ENCODE results near the gene PLB1. TPM values are rescaled to one million over a fixed set of nuclear protein-coding genes. Genes with fewer than 3 reads are reported as not detected.

The PLB1 gene
- total RNA-seq, 2 experiments from 2014 or later = 0.25 to 0.50 TPM

DNA sequence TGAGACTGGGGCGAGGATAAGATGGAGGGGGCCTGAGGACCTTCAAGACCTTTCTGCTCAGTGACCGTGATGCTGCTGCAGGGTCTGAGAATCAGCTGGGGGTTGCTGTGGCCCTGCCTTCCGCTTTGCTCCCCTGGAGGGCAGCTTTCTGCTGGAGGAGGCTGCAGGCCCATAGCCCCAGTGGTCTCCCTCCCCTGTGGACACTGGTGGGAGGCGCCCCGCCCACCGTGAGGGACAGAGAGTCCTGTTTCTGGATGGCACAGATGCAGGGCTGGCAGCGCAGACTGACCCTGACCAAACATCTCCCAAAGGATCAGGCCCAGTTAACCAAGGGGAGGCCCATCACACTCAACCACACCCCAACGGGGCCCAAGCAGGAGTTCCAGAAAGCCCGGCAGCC, 42.8 kb downstream of the PLB1 start:
- TF ChIP-seq, protein P1, sequence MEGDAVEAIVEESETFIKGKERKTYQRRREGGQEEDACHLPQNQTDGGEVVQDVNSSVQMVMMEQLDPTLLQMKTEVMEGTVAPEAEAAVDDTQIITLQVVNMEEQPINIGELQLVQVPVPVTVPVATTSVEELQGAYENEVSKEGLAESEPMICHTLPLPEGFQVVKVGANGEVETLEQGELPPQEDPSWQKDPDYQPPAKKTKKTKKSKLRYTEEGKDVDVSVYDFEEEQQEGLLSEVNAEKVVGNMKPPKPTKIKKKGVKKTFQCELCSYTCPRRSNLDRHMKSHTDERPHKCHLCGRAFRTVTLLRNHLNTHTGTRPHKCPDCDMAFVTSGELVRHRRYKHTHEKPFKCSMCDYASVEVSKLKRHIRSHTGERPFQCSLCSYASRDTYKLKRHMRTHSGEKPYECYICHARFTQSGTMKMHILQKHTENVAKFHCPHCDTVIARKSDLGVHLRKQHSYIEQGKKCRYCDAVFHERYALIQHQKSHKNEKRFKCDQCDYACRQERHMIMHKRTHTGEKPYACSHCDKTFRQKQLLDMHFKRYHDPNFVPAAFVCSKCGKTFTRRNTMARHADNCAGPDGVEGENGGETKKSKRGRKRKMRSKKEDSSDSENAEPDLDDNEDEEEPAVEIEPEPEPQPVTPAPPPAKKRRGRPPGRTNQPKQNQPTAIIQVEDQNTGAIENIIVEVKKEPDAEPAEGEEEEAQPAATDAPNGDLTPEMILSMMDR (IDR thresholded peaks at IDR 0.05) = no peak
- intact Hi-C loops (cut with micrococcal nuclease) = no loop called here
- no peak for DNase-seq
- ATAC-seq = no peak
- Mint-ChIP-seq H3K4me1 (ENCODE audit: low read depth) (no peaks in the 10 kb centered on the region), H3K36me3 (ENCODE audit: low read depth) (no peaks in the 10 kb centered on the region), H3K9me3 (no peaks in the 10 kb centered on the region), H3K27me3 (peaks cover 1% of the 10 kb centered on the region), H3K27ac (no peak overlapping the region), H3K4me3 (no peak overlapping the region)
- ChIA-PET POLR2A (no interaction called here), CTCF (no interaction called here)

DNA sequence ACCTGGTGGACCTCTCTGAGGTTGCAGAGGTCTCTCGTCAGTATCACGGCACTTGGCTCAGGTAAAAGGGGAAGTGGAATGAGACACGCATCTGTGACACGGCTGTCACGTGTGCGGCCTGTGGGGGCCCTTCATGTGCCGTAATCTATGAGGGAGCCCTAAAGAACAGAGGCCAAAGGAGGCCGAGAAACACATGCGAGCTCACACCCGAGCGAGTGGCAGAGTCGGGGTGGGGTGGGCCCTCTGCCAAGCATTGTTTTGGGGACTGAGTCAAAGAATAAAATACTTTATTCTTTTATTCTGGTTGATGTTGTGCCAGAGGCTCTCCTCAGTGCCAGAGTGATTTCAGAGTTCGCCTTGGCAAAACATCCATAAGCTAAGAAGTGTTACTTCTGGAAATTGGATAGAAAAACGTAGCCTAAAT, 43.3 kb downstream of the PLB1 start:
- H3K4me3 Mint-ChIP-seq = no peak overlapping the region
- H3K36me3 Mint-ChIP-seq (ENCODE audit: low read depth) = no peaks in the 10 kb centered on the region
- ChIA-PET POLR2A (no interaction called here), CTCF (no interaction called here)
- intact Hi-C loops (cut with micrococcal nuclease) = no loop called here
- TF ChIP-seq, protein P1 (IDR thresholded peaks at IDR 0.05) = no peak
- H3K27ac Mint-ChIP-seq = no peak overlapping the region
- H3K9me3 Mint-ChIP-seq = no peaks in the 10 kb centered on the region
- H3K27me3 Mint-ChIP-seq = peaks cover 1% of the 10 kb centered on the region
- ATAC-seq (no peak), DNase-seq (no peak)
- no peaks in the 10 kb centered on the region for H3K4me1 Mint-ChIP-seq (ENCODE audit: low read depth)

DNA sequence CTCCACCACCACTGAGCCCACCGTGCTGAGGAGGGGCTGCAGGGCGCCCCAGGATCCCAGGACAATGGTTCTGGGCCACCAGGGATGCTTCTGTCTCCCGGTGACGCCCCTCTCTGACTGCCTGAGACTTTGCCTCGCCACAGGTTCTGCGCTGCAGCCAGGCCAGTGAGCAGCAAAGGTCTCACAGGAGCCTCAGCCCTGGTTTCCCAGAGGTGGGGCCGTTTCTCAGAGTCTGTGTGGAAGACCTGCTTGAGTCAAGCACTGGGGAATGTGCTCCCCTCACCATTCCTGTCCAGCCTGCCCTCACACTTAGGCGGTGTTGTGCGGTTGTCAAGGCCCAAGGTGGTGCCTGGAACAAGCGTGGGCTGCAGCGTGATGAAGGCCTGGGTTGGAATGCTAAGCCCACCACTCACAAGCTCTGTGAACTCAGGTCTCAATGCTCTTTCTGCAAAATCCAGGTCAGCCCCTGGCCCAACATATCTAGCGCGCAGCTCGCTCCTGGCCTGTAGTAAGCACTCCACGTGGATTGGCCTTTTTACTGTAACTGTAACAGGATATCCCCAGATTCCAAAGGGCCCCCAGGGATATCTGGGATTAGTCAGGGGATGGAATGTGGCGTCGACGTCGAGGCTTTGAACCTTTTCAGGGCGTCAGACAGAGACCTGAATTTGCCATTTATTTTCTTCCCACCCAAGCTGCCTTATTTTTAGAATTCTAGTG, 47.6 kb downstream of the PLB1 start:
- peaks cover 27% of the 10 kb centered on the region for H3K4me1 Mint-ChIP-seq (ENCODE audit: low read depth)

DNA sequence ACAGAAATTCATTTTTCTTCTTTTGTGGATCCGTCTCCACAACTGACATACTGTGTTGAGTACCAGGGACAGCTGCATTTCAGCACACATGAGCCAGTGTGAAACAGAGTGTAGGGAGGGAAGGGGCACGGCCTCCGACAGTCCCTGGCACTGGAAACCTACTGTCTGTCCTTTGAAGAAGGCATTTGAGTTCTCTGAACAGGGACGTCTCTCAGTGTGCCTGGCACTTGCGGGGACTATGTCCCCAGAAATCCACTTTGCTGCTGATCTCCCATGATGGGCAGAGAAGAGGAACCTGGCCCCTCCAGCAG, 48.1 kb downstream of the PLB1 start:
- H3K27me3 Mint-ChIP-seq = no peaks in the 10 kb centered on the region
- DNase-seq (no peak), ATAC-seq (no peak)
- intact Hi-C loops (cut with micrococcal nuclease) = no loop called here
- no peaks in the 10 kb centered on the region for H3K36me3 Mint-ChIP-seq (ENCODE audit: low read depth)
- peak overlapping the region; percentile 76 for H3K27ac Mint-ChIP-seq
- H3K4me3 Mint-ChIP-seq = no peak overlapping the region
- peaks cover 27% of the 10 kb centered on the region for H3K4me1 Mint-ChIP-seq (ENCODE audit: low read depth)
- POLR2A ChIA-PET = no interaction called here
- no peaks in the 10 kb centered on the region for H3K9me3 Mint-ChIP-seq
- TF ChIP-seq, protein P1 (IDR thresholded peaks at IDR 0.05) = no peak
- CTCF ChIA-PET = no interaction called here

More for the DNA sequence above, 47.6 kb downstream of the PLB1 start:
- Mint-ChIP-seq H3K9me3 (no peaks in the 10 kb centered on the region), H3K27ac (no peak overlapping the region), H3K27me3 (no peaks in the 10 kb centered on the region), H3K4me3 (no peak overlapping the region), H3K36me3 (ENCODE audit: low read depth) (no peaks in the 10 kb centered on the region)
- ATAC-seq = no peak
- POLR2A ChIA-PET = no interaction called here
- TF ChIP-seq, protein P1 (IDR thresholded peaks at IDR 0.05) = no peak
- intact Hi-C loops (cut with micrococcal nuclease) = no loop called here
- DNase-seq = no peak
- CTCF ChIA-PET = interaction anchor here (1.8 kb wide), 1 partner anchor 23 kb away, joined by 6 read pairs; no protein-coding TSS in a partner anchor

DNA sequence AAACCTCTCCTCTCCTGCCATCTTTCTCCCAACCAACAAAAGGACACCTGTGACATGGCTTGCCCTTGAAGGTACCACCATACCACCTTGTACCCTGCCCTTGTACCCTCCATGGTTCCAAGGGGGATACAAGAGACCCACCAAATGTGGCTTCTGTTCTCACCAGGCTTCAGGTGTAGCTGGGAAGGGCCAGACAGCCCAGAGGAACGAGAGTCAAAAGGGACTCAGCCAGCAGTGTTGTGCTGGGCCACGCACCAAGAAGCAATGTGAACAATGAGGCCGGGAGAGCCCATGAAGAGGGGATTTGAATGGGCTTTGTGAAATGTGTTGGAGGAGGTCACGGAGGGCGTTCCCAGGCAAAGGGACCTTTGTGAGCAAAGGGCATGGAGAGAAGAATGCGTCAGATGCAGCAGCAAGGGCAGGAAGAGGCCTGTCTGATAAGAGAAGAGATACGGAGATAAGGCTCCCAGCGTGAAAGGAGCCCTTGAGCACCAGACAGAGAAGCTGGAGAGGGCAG, 48.6 kb downstream of the PLB1 start:
- peak; percentile 28 for ATAC-seq
- peak overlapping the region; percentile 76 for H3K27ac Mint-ChIP-seq
- no peak overlapping the region for H3K4me3 Mint-ChIP-seq
- DNase-seq = no peak
- TF ChIP-seq, protein P1 (IDR thresholded peaks at IDR 0.05) = no peak
- intact Hi-C loops (cut with micrococcal nuclease) = no loop called here
- no peaks in the 10 kb centered on the region for H3K27me3 Mint-ChIP-seq
- ChIA-PET POLR2A (interaction anchor here (1.0 kb wide), 1 partner anchor 12 kb away, joined by 3 read pairs; no protein-coding TSS in a partner anchor), CTCF (interaction anchor here (1.7 kb wide), 1 partner anchor 22 kb away, joined by 6 read pairs; no protein-coding TSS in a partner anchor)
- peaks cover 27% of the 10 kb centered on the region for H3K4me1 Mint-ChIP-seq (ENCODE audit: low read depth)
- H3K9me3 Mint-ChIP-seq = no peaks in the 10 kb centered on the region
- no peaks in the 10 kb centered on the region for H3K36me3 Mint-ChIP-seq (ENCODE audit: low read depth)
